Measurements from ENCODE around the gene RAB3IL1.

Gene RAB3IL1

DNA sequence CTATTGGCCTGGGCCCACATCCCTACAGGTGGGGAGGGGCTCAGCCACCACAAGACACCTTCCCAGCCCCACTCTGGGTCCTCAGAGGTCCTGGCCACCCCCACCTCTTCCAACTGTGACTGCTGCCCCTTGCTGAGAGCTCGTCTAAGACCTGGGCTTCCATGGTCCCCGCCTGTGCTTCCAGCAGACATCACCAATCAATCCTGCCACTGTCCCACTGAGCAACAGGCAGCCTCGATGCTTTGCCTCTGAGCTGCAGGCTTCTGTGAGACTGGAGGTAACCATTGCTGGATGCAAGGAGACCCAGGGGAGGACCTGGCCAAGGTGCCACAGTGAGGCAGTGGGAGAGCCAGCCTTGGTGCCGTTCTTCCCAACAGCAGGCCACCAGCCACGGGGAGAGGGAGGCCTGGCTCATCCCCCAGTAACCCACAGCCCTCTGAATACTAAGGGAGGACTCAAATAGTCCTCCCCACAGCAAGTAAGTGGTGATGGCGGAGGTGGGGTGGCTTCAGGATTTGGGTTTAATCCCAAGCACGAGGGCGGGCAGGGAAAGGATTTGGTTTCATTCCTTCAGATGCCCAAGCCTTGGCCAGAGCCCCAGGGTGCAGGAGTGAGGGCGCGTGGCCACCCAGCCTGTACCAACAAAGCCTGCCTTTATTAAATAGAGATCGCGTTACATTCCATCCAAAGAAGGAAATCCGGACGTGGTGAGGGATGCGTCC is 20.5 kb downstream of the RAB3IL1 start:
- TF ChIP-seq GATA2 (IDR thresholded peaks at IDR 0.05; ENCODE audit: low read depth, low read length) = no peak
- no peak for TF ChIP-seq GATA3 (IDR thresholded peaks at IDR 0.05; ENCODE audit: low read depth, low read length)

DNA sequence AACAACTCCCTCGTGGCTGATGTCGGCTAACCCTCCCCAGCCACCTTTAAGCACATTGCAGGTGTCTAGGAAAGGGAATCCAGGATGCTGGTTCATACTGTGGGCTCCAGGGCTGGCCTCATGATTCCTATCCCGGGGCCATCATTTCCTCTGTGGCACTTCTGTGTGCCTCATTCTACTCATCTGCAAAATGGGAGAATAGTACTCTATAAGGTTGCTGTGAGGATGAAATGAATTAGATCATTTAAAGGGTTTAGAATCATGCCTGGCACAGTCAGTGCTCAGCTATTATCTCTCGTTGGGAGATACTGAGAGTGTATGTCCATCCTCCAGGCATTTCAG is 21.7 kb downstream of the RAB3IL1 start:
- TF ChIP-seq GATA2 (IDR thresholded peaks at IDR 0.05; ENCODE audit: low read depth, low read length) = no peak

DNA sequence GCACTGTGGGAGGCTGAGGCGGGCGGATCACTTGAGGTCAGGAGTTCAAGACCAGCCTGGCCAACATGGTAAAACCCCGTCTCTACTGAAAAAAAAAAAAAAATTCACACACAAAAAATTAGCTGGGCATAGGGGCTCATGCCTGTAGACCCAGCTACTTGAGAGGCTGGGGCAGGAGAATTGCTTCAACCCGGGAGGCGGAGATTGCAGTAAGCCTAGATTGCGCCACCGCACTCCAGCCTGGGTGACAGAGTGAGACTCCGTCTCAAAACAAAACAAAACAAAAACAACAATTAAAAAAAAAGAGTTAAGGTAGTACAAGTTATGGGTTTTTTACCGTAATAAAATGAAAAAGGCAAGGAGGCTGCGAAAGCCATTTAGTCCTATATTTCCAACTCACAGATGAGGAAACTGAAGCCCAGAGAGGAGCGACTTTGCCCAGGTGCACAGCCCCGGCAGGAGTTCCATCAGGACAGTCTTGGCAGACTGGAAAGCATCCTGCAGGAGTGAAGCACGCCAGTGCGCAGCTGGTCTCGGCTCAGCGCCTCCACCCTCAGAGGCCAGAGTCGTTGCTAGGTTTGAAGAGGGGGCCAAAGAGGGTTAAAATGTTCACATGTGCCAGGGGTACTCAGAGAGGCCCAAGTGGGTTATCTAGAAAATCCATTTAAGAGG is 22.2 kb downstream of the RAB3IL1 start:
- TF ChIP-seq GATA2 (IDR thresholded peaks at IDR 0.05; ENCODE audit: low read depth, low read length) (no peak), GATA3 (IDR thresholded peaks at IDR 0.05; ENCODE audit: low read depth, low read length) (no peak)

DNA sequence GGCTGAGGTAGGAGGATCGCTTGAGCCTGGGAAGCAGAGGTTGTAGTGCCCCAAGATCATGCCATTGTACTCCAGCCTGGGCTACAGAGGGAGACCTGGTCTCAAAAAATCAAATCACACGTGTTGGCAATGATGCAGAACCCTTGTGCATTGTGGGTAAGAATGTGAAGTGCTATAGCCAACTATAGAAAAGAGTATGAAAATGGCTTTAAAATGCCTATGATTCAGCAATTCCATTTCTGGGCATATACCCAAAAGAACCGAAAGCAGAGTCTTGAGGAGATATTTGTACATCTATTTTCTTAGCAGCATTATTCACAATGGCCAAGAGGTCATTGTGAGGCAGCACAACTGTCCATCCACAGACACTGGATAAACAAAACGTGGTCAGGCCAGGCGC is 23.4 kb downstream of the RAB3IL1 start:
- TF ChIP-seq GATA2 (IDR thresholded peaks at IDR 0.05; ENCODE audit: low read depth, low read length) (no peak), GATA3 (IDR thresholded peaks at IDR 0.05; ENCODE audit: low read depth, low read length) (no peak)

DNA sequence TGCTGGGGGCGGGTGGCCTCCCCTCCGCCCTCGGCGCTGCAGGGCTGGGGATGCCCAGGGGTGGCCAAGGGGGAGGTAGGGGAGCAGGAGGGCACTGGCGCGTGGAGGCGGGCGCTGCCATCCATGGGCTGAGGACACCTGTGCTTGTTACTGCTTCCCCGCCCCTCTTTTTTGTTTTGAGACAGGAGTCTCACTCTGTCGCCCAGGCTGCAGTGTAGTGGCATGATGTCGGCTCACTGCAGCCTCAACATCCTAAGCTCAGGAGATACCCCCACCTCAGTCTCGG is 25.3 kb downstream of the RAB3IL1 start:
- TF ChIP-seq GATA2 (IDR thresholded peaks at IDR 0.05; ENCODE audit: low read depth, low read length) (no peak), GATA3 (IDR thresholded peaks at IDR 0.05; ENCODE audit: low read depth, low read length) (no peak)

DNA sequence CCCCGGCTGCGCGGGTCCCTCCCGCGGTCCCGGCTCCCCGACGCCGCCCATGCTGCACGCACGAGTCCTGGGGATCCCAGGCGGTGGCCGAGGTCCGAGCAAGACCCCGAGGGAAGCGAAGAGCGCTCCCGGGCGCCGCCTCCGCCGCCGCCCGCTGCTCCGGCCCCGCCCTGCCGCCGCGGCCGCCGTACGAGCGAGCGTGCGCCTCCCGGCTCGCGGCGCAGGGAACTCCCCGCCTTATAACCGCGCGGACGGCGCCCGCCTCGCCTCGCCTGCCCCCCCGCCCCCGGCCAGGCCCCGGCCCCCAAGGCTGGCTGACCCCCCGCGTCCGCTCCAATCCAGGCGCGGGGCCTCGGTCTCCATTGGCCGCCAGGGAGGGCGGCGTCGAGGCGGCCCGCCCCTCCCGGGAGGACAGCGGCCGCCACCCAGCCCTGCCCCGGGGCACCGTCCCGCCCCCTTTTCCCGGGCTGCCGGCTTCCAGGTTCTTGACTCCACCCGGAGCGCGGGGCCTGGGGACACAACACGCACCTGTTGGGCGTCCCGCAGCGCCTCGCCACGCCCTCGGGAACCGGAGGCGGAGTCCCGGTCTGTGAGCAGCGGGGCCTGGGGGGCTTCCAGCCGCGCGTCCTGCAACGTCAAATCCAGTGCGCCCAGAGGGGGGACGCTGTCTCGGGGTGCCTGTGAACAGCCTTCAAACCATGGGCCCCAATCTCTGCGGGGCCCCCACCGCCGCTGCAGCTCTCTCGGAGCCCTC is 25.9 kb downstream of the RAB3IL1 start, which contains the start of gene FADS3:
FADS3 (minus strand) TSS at position 215 of the 754 bp plus-strand sequence; CDS start at position 51, 164 bp downstream.
- no peak for TF ChIP-seq GATA2 (IDR thresholded peaks at IDR 0.05; ENCODE audit: low read depth, low read length)
- no peak for TF ChIP-seq GATA3 (IDR thresholded peaks at IDR 0.05; ENCODE audit: low read depth, low read length)

DNA sequence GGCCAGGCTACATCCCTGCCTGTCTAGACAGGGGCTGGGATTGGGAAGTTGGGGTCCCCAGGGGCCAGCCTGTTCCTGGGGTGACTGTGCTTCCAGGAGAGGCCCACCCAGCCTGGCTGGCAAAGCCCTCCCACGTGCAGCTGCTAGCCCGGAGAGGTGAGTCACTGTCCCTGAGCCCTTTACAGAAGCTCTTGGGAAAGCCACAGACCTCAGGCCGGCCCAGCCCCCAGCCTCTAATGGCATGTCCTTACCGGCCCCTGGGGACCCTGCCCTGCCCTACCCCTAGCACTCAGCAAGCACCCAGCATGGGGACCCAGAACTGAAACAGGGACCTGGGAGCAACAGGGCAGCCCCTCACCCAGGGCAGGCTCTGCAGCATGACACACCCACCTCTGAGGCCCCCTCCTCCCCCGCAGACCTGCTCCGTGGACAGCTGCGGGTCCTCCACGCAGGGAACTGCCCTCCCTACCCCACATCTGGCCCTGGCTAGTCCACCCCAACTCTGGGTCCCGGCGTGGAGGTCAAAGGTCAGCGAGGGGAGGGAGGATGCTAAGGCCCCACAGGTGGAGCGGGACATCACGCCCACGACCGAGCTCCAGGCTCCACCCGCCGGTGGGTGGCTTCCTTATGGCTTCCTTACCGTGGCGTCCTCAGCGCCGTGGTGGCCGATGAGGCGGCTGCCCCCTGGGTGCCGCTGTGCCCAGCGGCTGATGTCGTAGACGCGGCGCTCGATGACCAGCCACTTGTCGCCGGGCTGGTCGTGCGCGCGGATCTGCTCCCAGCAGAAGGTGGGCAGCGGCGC is 26.6 kb downstream of the RAB3IL1 start:
- TF ChIP-seq GATA3 (IDR thresholded peaks at IDR 0.05; ENCODE audit: low read depth, low read length) (no peak), GATA2 (IDR thresholded peaks at IDR 0.05; ENCODE audit: low read depth, low read length) (no peak)

DNA sequence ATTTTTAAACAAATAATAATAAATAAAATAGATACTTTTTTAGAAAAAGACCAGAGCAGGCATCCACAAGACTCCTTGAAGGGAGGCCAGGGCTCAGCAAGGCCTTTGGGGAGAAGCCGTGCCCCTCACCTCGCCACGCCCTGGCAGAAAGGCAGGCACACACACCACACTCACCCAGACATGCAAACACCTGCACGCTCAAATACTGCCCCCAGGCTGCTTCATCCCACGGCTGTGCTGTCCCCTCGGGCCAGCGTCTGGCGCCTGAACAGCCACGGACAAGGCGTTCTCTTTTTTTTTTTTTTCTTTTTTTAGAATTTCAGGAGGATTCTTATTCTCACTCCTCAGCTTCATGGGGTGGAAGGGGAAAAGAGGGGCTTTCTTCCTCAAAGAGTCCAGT is 27.5 kb downstream of the RAB3IL1 start:
- no peak for TF ChIP-seq GATA2 (IDR thresholded peaks at IDR 0.05; ENCODE audit: low read depth, low read length)
- TF ChIP-seq GATA3 (IDR thresholded peaks at IDR 0.05; ENCODE audit: low read depth, low read length) = no peak

DNA sequence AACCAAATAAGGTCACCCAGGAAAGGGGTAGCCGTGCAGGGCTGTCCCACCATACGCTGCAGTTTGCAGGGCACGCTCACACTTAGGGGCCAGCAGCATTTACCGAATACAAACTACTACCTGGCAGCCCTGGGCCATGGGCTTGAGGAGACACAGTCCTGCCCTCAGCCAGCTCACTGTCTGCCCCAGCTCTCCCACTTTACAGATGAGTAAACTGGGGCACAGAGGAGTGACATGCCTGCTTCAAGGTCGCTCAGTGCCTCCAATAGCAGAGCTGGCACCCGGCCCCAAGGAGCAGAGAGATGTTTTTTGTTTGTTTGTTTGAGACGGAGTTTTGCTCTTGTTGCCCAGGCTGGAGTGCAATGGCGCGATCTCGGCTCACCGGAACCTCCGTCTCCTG is 28.8 kb downstream of the RAB3IL1 start:
- no peak for TF ChIP-seq GATA2 (IDR thresholded peaks at IDR 0.05; ENCODE audit: low read depth, low read length)
- TF ChIP-seq GATA3 (IDR thresholded peaks at IDR 0.05; ENCODE audit: low read depth, low read length) = no peak

DNA sequence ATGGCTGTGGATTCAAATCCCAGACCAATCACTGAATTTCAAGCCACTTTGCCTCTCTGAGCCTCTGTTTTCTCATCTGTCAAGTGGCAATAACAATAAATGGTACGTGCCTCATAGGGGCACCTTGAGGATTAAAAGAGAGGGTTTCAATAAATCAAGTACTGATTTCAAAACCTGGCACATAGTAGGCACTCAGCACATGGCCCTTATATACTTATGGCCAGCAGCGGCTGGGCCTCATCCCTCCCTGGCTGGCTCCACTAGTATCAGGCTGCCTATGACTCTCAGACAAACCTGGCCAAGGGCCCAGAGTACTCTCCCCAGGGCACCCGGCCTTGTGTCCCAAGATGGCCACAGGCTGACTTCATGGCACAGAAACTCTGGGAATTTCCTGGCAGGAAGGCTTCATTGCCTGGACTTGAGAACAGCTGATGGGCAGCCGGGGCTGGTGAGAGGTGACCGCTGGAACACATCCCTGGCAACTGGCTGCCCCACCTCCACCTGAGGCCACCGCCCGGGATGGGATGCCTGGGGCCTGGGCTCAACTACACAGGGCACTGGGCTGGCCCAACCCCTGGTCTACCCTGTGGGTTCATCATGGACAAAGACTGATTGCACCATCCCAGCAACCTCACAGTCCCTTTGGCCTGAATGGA is 29.4 kb downstream of the RAB3IL1 start:
- TF ChIP-seq GATA2 (IDR thresholded peaks at IDR 0.05; ENCODE audit: low read depth, low read length) (no peak), GATA3 (IDR thresholded peaks at IDR 0.05; ENCODE audit: low read depth, low read length) (no peak)

DNA sequence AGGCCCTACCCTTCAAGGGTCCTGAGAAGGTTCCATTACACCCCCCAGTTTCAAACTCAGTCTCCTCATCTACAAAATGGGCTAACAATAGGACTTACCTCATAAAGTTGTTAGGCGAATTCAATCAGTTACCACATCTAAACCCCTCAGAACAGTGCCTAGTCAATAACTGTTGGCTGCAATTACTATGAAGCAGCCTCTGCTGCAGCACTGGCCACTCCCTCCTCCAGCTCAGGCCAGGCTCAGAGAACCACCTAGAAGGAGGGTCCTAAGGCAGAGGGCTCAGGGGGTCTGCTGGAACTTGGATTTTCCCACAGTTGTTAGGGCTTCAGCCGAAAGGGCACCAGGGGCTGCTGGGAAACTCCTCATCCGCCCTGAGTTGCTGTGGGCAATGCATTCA is 30.7 kb downstream of the RAB3IL1 start:
- no peak for TF ChIP-seq GATA3 (IDR thresholded peaks at IDR 0.05; ENCODE audit: low read depth, low read length)
- TF ChIP-seq GATA2 (IDR thresholded peaks at IDR 0.05; ENCODE audit: low read depth, low read length) = no peak

DNA sequence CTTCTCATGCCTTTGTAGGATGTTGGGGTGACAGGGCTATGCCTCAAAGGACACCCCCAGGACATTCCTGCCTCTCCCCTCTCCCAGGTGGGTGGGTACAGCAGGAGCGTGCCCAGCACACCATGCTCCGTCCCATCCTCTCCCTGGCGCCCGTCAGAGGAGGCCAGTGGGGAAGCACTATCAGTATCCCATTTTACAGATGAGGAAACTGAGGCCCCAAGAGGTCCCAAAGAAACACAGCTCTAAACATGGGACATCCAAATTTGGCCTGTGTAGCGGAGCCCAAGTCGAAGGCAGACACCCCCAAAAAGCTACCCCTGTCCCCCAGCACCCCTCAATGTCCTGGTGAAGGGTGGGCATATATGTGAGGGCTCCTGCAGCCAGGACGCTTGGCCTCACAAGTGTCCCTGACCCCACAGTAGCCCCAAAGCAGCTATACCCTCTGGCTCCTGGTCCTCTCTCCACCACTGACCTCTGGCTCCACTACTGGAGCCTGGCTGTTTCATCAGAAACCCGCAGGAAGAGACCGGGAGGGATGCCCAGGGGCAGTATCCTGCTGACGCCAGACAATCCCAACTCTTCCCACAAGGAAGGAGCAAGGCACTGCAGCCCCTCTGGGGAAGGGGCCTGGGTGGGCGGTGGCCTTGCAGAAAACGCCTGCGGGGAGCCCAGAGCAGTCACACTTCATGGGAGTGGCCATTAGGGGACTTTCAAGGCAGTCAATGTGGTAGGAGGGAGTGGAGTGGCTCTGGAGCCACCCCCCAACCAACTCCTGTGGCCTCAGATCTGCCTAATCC is 31.4 kb downstream of the RAB3IL1 start:
- TF ChIP-seq GATA2 (IDR thresholded peaks at IDR 0.05; ENCODE audit: low read depth, low read length) (no peak), GATA3 (IDR thresholded peaks at IDR 0.05; ENCODE audit: low read depth, low read length) (no peak)

DNA sequence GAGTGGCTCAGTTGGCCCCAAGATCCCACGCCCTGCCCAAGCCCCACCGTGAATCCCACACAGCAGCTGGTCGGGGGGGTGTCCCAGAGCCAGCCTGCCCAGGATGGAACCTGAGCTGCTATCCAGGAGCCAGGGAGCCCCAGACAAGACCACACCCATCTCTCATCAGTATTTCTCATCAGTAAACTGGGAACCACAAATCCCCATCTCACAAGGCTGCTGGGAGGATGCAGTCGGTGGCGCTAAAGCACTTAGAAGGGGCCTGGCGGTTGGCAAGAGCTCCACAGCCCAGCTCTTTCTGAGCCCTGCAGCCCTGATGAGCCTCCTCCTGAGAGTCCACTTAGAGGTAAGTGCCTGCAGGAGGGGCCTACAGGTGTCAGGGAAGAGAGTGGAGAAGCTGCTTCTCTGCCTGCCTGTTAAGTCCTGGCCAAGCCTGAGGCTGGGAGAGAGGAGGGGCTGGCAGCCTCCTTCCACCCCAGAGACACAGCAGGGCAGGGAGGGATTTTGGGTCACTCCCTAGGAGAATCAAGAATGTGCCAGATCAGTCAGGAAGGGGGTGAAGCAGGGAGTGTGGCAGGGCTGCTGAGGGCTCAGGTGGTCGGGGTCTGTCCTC is 32.1 kb downstream of the RAB3IL1 start:
- TF ChIP-seq GATA2 (IDR thresholded peaks at IDR 0.05; ENCODE audit: low read depth, low read length) = no peak
- no peak for TF ChIP-seq GATA3 (IDR thresholded peaks at IDR 0.05; ENCODE audit: low read depth, low read length)
